ENCODE data around the gene RNPEP. TPM values are rescaled to one million over a fixed set of nuclear protein-coding genes. Genes with fewer than 3 reads are reported as not detected.

Gene RNPEP
- total and polyA plus RNA-seq, 2 experiments from 2014 or later, result 57.9 to 74.2 TPM

- Histone ChIP-seq H3K9me2 (replicated peaks; ENCODE audit: insufficient read depth) (no peaks in the 10 kb centered on the region), H3K4me2 (no peak overlapping the region), H2AFZ (no peak overlapping the region), H3K79me2 (peaks cover 11% of the 10 kb centered on the region), H4K20me1 (ENCODE audit: insufficient read depth, poor library complexity, severe bottlenecking) (no peaks in the 10 kb centered on the region), H3K27ac (no peak overlapping the region), H3K4me3 (no peak overlapping the region), H3K4me1 (ENCODE audit: insufficient read depth) (no peaks in the 10 kb centered on the region), H3K9me3 (ENCODE audit: low read depth) (no peaks in the 10 kb centered on the region), H3K36me3 (replicated peaks; ENCODE audit: insufficient read depth, low read depth) (no peaks in the 10 kb centered on the region), H3K27me3 (no peaks in the 10 kb centered on the region)
- TF ChIP-seq EZH2 (IDR thresholded peaks at IDR 0.05; ENCODE audit: borderline replicate concordance) (no peak), EZH2phosphoT487 (IDR thresholded peaks at IDR 0.05; ENCODE audit: low read depth, severe bottlenecking, unreplicated experiment) (no peak), CTCF (IDR thresholded peaks at IDR 0.05; ENCODE audit: poor library complexity) (no peak)
- DNase-seq (ENCODE audit: low spot score), result no peak
- 96% methylated on average over 16 of the region's 16 CpGs for WGBS (ENCODE audit: low lambda C conversion rate, missing lambda C conversion rate)
Measured at GRCh38 chr1:201968202-201968925, 14.1 kb upstream of the RNPEP start.

GRCh38 chr1:201970334-201971159 is 11.9 kb upstream of the RNPEP start:
- H3K4me2 ChIP-seq, result no peak overlapping the region
- H3K36me3 ChIP-seq (replicated peaks; ENCODE audit: insufficient read depth, low read depth), result no peaks in the 10 kb centered on the region
- no peak for TF ChIP-seq EZH2 (IDR thresholded peaks at IDR 0.05; ENCODE audit: borderline replicate concordance)
- no peak for TF ChIP-seq EZH2phosphoT487 (IDR thresholded peaks at IDR 0.05; ENCODE audit: low read depth, severe bottlenecking, unreplicated experiment)
- no peak for TF ChIP-seq CTCF (IDR thresholded peaks at IDR 0.05; ENCODE audit: poor library complexity)
- no peaks in the 10 kb centered on the region for H3K9me3 ChIP-seq (ENCODE audit: low read depth)
- WGBS (ENCODE audit: low lambda C conversion rate, missing lambda C conversion rate), result 74% methylated on average over 9 of the region's 9 CpGs
- no peak for DNase-seq (ENCODE audit: low spot score)
- H4K20me1 ChIP-seq (ENCODE audit: insufficient read depth, poor library complexity, severe bottlenecking), result no peaks in the 10 kb centered on the region
- H3K27me3 ChIP-seq, result no peaks in the 10 kb centered on the region
- no peak overlapping the region for H3K4me3 ChIP-seq
- no peaks in the 10 kb centered on the region for H3K9me2 ChIP-seq (replicated peaks; ENCODE audit: insufficient read depth)
- no peak overlapping the region for H2AFZ ChIP-seq
- H3K27ac ChIP-seq, result no peak overlapping the region
- H3K4me1 ChIP-seq (ENCODE audit: insufficient read depth), result no peaks in the 10 kb centered on the region
- peaks cover 6% of the 10 kb centered on the region for H3K79me2 ChIP-seq

GRCh38 chr1:201982082-201982622 is 296 bp upstream of the RNPEP start:
- peaks cover 9% of the 10 kb centered on the region for H3K4me1 ChIP-seq (ENCODE audit: insufficient read depth)
- H2AFZ ChIP-seq, result peak overlapping the region; percentile 66
- peak overlapping the region; percentile 84 for H3K4me2 ChIP-seq
- peak overlapping the region; percentile 99 for H3K4me3 ChIP-seq
- 17% methylated on average over 19 of the region's 31 CpGs for WGBS (ENCODE audit: low lambda C conversion rate, missing lambda C conversion rate)
- TF ChIP-seq EZH2 (IDR thresholded peaks at IDR 0.05; ENCODE audit: borderline replicate concordance), result no peak
- DNase-seq (ENCODE audit: low spot score), result peak; percentile 85
- no peaks in the 10 kb centered on the region for H3K9me3 ChIP-seq (ENCODE audit: low read depth)
- H3K9me2 ChIP-seq (replicated peaks; ENCODE audit: insufficient read depth), result no peaks in the 10 kb centered on the region
- H3K79me2 ChIP-seq, result peaks cover 37% of the 10 kb centered on the region
- H3K36me3 ChIP-seq (replicated peaks; ENCODE audit: insufficient read depth, low read depth), result no peaks in the 10 kb centered on the region
- peak overlapping the region; percentile 91 for H3K27ac ChIP-seq
- no peaks in the 10 kb centered on the region for H3K27me3 ChIP-seq
- H4K20me1 ChIP-seq (ENCODE audit: insufficient read depth, poor library complexity, severe bottlenecking), result peaks cover 13% of the 10 kb centered on the region

Measured in hepatocyte (in vitro differentiated cells).